ENCODE data around the gene GDPD2.
"Not testable (repeated sequence)": the region's sequence is repeated elsewhere in the genome, so short reads cannot be mapped to it uniquely, and the experiment has no call there.

The GDPD2 gene, protein sequence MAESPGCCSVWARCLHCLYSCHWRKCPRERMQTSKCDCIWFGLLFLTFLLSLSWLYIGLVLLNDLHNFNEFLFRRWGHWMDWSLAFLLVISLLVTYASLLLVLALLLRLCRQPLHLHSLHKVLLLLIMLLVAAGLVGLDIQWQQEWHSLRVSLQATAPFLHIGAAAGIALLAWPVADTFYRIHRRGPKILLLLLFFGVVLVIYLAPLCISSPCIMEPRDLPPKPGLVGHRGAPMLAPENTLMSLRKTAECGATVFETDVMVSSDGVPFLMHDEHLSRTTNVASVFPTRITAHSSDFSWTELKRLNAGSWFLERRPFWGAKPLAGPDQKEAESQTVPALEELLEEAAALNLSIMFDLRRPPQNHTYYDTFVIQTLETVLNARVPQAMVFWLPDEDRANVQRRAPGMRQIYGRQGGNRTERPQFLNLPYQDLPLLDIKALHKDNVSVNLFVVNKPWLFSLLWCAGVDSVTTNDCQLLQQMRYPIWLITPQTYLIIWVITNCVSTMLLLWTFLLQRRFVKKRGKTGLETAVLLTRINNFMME

GRCh38 chrX:70422851-70423341 is at the start of gene GDPD2:
Gene GDPD2 (plus strand): TSS chrX:70423314. CDS start chrX:70424985, 1,671 bp downstream.
- no peak for TF ChIP-seq CTCF (IDR thresholded peaks at IDR 0.05; ENCODE audit: extremely low read depth, missing control alignments)
- DNase-seq (ENCODE audit: low spot score) = no peak

DNA sequence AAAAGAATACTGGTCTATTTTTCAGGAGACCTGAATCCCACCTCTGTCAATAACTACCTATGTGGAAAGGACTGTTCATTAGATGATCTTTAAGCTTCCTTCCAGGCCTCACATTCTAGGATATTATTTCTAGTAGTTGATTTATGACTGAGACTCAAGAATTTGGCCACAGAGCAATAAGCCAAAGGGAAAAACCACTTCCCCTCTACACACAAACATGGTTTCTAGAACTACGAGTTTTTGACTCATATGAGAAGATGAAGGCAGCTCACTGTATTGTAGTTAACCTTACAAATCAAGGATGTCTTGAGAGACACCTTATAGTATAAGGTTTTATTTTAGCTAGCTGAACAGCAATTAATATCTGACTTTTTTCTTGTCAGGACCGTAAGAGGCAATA is 36.9 kb upstream of the GDPD2 start:
- no peak for DNase-seq (ENCODE audit: low spot score)
- no peak for TF ChIP-seq CTCF (IDR thresholded peaks at IDR 0.05; ENCODE audit: extremely low read depth, missing control alignments)

- DNase-seq (ENCODE audit: low spot score) = no peak
- no peak for TF ChIP-seq CTCF (IDR thresholded peaks at IDR 0.05; ENCODE audit: extremely low read depth, missing control alignments)
Measured at GRCh38 chrX:70398899-70399298, 24.2 kb upstream of the GDPD2 start.

GRCh38 chrX:70400181-70400580 is 22.9 kb upstream of the GDPD2 start:
- DNase-seq (ENCODE audit: low spot score) = not testable (repeated sequence)

DNA sequence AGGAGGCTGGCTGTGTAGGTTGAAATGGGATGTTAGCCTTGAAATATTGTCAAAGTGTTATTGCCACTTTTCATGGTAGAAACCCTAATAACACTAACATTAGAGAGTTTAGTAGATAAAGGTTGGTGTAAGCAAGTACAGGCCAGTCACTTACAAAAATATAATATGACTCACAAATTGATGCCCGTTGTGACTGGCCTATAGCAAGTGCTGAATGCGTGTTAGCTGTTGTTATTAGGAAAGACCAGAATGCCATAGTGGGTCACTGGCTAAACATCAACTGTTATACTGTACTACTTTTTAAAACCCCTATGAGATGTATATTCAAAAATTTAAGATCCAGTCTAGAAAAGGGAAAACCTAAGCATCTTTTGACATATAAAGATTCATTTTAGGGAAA is 20.4 kb upstream of the GDPD2 start:
- TF ChIP-seq CTCF (IDR thresholded peaks at IDR 0.05; ENCODE audit: extremely low read depth, missing control alignments) = no peak
- DNase-seq (ENCODE audit: low spot score) = no peak

DNA sequence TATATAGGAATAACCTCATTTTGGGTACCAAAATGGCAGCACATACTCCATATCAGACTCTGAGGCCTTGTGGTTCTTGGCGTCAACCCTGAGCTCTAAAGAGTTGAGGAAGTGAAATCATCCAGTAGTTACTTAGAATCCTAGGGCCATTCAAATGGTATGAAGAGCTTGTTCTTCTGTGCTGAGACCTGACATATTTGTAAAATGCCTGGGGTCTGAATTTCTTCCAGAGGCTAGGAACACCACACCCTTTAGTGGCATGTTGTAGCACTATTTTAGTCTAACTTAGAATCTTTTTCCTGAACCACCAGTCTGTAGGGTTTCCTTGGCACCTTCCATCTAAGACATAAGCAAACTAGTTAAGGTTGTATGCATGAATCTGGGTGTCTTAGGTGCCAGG is 18.1 kb upstream of the GDPD2 start:
- DNase-seq (ENCODE audit: low spot score) = no peak
- no peak for TF ChIP-seq CTCF (IDR thresholded peaks at IDR 0.05; ENCODE audit: extremely low read depth, missing control alignments)

DNA sequence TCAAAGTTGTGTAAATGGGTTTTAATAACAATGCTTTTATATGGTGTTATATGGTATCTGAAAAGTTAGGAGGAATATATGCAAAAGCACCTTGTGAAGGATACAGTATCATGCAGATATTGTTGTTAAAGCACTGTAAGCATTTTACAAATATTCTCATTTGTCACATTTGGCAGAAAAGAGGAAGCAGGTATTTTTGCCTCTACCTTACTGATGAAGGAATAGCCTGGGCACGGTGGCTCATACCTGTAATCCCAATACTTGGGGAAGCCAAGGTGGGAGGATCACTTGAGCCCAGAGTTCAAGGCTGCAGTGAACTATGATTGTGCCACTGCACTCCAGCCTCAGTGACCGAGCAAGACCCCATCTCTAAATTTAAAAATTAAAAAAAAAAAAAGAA is 12.2 kb upstream of the GDPD2 start:
- no peak for TF ChIP-seq CTCF (IDR thresholded peaks at IDR 0.05; ENCODE audit: extremely low read depth, missing control alignments)
- DNase-seq (ENCODE audit: low spot score) = no peak
